ENCODE data around the gene LTBP3. TPM values are rescaled to one million over a fixed set of nuclear protein-coding genes. Genes with fewer than 3 reads are reported as not detected.

The LTBP3 gene
- total RNA-seq, 2 experiments from 2014 or later, result 11.2 to 13.8 TPM

DNA sequence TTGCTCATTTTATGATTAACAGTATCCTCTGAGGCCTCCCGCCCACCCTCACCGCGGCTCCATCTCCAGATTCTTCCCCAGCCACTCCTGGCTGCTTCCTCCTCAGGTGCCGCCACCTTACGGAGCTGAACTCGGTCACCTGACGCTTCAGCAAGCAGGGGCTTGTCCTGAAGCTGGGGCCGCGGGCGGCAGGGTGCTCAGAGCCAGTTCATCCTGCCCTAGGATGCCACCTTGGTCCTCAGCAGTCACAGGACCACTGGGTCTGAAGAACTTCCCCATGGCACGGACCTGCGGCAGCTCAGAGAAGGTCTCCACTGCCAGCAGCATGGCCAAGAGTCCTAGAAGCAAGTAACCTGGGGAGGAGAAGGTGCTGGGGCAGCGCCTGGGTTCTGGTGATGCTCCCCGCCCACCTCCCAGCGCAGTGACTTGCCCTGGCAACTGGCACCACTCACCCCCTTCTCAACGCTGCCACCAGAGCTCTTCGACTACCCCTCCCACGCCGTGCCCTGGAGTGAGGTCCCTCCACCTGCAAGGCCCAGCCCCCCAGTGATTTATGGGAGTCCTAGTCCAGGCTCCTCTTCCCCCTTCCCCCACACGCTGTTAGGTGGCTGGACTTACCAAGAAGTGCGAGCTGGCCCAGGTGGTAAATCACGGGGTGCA is 34.8 kb upstream of the LTBP3 start:
- Histone ChIP-seq H3K4me3 (ENCODE audit: low read depth, low read length, poor library complexity, severe bottlenecking) (no peak overlapping the region), H3K79me2 (ENCODE audit: insufficient read depth, low read depth, low read length) (no peaks in the 10 kb centered on the region), H3K4me1 (ENCODE audit: insufficient read depth, low read length, poor library complexity, severe bottlenecking) (peaks cover 20% of the 10 kb centered on the region), H3K9me2 (ENCODE audit: insufficient read depth, low read length) (no peaks in the 10 kb centered on the region), H3K27ac (ENCODE audit: low read depth, low read length, poor library complexity, severe bottlenecking) (no peak overlapping the region), H3K9me3 (ENCODE audit: low read length) (no peaks in the 10 kb centered on the region), H3K36me3 (ENCODE audit: insufficient read depth, low read length) (peaks cover 18% of the 10 kb centered on the region; the same call in 1 of the 2 replicates), H2AFZ (ENCODE audit: low read length) (no peak overlapping the region), H4K20me1 (ENCODE audit: insufficient read depth, low read length) (no peaks in the 10 kb centered on the region), H3K4me2 (ENCODE audit: low read length) (no peak overlapping the region)
- BruUV-seq (replicated peaks), result no TSS peak
- ChIA-PET CTCF (ENCODE audit: unreplicated experiment) (interaction anchor here (0.6 to 1.1 kb wide), 2 partner anchors 16 to 18 kb away, joined by 3 to 4 read pairs; no protein-coding TSS in a partner anchor), POLR2A (interaction anchor here (0.6 to 1.2 kb wide), 2 partner anchors 10 to 29 kb away, joined by 3 to 5 read pairs; no protein-coding TSS in a partner anchor)
- DNase-seq (ENCODE audit: low spot score), result no peak
- TF ChIP-seq, protein P1, sequence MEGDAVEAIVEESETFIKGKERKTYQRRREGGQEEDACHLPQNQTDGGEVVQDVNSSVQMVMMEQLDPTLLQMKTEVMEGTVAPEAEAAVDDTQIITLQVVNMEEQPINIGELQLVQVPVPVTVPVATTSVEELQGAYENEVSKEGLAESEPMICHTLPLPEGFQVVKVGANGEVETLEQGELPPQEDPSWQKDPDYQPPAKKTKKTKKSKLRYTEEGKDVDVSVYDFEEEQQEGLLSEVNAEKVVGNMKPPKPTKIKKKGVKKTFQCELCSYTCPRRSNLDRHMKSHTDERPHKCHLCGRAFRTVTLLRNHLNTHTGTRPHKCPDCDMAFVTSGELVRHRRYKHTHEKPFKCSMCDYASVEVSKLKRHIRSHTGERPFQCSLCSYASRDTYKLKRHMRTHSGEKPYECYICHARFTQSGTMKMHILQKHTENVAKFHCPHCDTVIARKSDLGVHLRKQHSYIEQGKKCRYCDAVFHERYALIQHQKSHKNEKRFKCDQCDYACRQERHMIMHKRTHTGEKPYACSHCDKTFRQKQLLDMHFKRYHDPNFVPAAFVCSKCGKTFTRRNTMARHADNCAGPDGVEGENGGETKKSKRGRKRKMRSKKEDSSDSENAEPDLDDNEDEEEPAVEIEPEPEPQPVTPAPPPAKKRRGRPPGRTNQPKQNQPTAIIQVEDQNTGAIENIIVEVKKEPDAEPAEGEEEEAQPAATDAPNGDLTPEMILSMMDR (conservative IDR thresholded peaks at IDR 0.05; ENCODE audit: low read length), result no peak
- no peak for TF ChIP-seq EZH2phosphoT487 (IDR thresholded peaks at IDR 0.05; ENCODE audit: borderline replicate concordance, low read depth, low read length)
- intact Hi-C loops (cut with micrococcal nuclease; ENCODE audit: unreplicated experiment), result loop anchor here (1.0 kb wide), 1 partner anchor 52 kb away; no protein-coding TSS in a partner anchor

DNA sequence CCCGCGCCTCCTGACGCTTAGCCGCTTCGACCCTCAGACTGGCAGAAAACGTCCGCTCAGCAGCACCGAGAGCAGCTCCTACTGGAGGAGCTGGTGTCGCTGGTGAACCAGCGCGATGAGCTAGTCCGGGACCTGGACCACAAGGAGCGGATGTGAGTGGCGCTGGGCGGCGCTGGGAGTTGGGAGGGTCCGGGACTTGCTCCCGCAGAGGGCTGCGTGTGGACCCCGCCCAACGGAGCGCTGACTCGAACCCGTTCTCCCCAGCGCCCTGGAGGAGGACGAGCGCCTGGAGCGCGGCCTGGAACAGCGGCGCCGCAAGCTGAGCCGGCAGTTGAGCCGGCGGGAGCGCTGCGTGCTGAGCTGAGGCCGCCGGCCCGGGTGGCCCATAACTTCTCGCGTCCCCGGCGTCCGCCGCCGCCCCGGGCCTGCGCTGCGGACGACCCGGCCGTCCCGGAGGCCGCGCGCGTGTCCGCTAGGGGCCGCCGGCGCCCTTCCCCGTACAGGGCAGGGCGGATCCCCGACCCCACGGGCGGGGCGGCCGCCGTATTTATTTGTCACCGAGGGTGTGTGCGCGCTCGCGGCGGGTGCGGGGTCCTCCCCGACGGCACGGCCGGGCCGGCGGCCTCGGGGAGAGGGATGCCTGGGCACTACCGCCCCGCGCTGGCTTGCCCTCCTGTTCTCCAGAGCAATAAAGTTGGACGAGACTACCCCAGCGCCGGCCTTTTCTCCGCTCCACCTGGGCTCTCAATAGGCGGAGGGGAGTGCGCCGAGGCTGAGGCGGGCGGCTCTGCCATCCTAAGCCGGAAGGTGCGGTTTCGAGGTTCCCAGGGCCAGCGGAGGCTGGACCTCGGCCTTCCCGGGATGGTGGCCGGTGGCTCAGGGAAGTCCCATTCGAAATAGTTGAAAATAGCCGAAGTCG is 34.0 kb upstream of the LTBP3 start:
- DNase-seq (ENCODE audit: low spot score), result no peak
- Histone ChIP-seq H3K79me2 (ENCODE audit: insufficient read depth, low read depth, low read length) (no peaks in the 10 kb centered on the region), H3K4me2 (ENCODE audit: low read length) (no peak overlapping the region), H2AFZ (ENCODE audit: low read length) (no peak overlapping the region), H4K20me1 (ENCODE audit: insufficient read depth, low read length) (no peaks in the 10 kb centered on the region), H3K4me3 (ENCODE audit: low read depth, low read length, poor library complexity, severe bottlenecking) (no peak overlapping the region), H3K9me3 (ENCODE audit: low read length) (no peaks in the 10 kb centered on the region), H3K27ac (ENCODE audit: low read depth, low read length, poor library complexity, severe bottlenecking) (no peak overlapping the region), H3K9me2 (ENCODE audit: insufficient read depth, low read length) (no peaks in the 10 kb centered on the region), H3K4me1 (ENCODE audit: insufficient read depth, low read length, poor library complexity, severe bottlenecking) (peaks cover 28% of the 10 kb centered on the region), H3K36me3 (ENCODE audit: insufficient read depth, low read length) (peaks cover 14% of the 10 kb centered on the region; the same call in 1 of the 2 replicates)
- ChIA-PET POLR2A (interaction anchor here (0.6 to 1.2 kb wide), 3 partner anchors 11 to 28 kb away, joined by 3 to 5 read pairs (median 3); no protein-coding TSS in a partner anchor), CTCF (ENCODE audit: unreplicated experiment) (interaction anchor here (0.6 kb wide), 1 partner anchor 278 kb away, joined by 8 read pairs; no protein-coding TSS in a partner anchor)
- intact Hi-C loops (cut with micrococcal nuclease; ENCODE audit: unreplicated experiment), result no loop called here
- TF ChIP-seq, protein P1 (conservative IDR thresholded peaks at IDR 0.05; ENCODE audit: low read length), result no peak
- no peak for TF ChIP-seq EZH2phosphoT487 (IDR thresholded peaks at IDR 0.05; ENCODE audit: borderline replicate concordance, low read depth, low read length)
- BruUV-seq (replicated peaks), result TSS peak; percentile 81

Data from OCI-LY7 (cell line).